ENCODE measurements around the gene PHF2. TPM values are rescaled to one million over a fixed set of nuclear protein-coding genes. Genes with fewer than 3 reads are reported as not detected.

The PHF2 gene
- total RNA-seq, 2 experiments from 2014 or later: 16.0 to 16.5 TPM

DNA sequence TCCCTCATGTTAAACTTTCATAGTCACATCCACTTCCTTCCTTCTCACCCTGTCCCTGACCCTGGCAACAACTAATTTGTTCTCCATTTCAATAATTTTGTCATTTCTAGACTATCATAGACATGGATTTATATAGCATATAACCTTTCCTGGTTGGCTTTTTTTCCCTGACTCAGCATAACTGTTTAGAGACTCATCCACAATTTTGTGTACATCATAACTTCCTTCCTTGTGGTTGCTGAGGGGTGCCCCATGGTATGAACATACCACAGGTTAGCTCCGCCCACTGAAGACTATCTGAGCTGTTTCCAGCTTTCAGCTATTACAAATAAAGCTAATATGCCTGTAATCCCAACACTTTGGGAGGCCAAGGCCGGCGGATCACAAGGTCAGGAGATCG, 137.3 kb downstream of the PHF2 start:
- Mint-ChIP-seq H3K4me1 (no peaks in the 10 kb centered on the region), H3K27me3 (peaks cover 17% of the 10 kb centered on the region), H3K27ac (no peak overlapping the region), H3K4me3 (no peak overlapping the region), H3K9me3 (ENCODE audit: low read depth) (peaks cover 10% of the 10 kb centered on the region), H3K36me3 (ENCODE audit: low read depth) (no peaks in the 10 kb centered on the region)
- ChIA-PET CTCF (no interaction called here), POLR2A (no interaction called here)
- DNase-seq: no peak
- intact Hi-C loops (cut with DNase I, micrococcal nuclease): no loop called here
- ATAC-seq: no peak

DNA sequence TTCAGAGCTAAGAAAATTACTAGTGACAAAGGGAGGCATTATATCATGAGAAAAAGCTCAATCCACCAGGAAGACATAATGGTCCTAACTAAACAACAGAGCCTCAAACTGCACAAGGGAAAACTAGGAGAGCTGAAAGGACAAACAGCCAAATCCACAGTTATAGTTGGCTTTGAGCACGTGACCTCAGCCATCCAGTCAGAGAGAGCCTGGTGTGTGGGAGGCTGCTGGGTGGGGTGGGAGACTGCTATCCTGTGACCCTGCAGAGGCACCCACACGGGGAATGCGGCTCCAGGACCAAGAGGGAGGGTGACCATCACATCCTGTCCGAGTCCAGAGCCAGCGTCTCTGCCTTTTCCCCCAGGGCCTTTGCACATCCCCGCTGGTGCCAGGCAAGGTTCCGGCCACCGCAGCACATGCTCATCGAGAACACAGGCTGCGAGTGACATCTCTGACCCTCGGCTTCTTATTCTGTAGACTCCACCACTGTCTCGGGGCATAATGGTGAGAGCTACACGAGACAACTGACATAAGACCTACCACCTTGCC, 145.1 kb downstream of the PHF2 start:
- Mint-ChIP-seq H3K4me3 (no peak overlapping the region), H3K27me3 (peaks cover 2% of the 10 kb centered on the region), H3K36me3 (ENCODE audit: low read depth) (no peaks in the 10 kb centered on the region), H3K4me1 (no peaks in the 10 kb centered on the region), H3K9me3 (ENCODE audit: low read depth) (peaks cover 8% of the 10 kb centered on the region), H3K27ac (no peak overlapping the region)
- DNase-seq (no peak), ATAC-seq (no peak)
- intact Hi-C loops (cut with DNase I, micrococcal nuclease): no loop called here
- ChIA-PET POLR2A (no interaction called here), CTCF (no interaction called here)

DNA sequence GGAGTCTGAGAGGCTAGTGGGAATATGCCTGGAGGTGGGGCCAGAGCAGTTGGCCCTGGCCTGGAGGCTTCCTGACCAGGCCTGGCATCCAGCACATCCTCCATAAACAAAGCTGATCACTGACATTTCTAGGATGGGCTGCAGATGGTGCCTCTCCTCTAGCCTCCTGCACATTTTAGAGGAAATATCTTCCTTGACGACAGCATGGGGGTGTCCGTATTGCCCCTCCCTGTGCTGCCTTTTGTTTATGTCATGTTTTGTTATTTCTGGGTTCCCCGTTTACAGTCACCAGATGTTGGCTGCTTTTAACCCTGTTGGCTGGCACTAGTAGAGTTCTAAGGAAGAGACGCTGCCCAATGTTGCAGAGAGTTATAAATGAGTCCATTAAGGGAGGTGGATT, 148.5 kb downstream of the PHF2 start:
- POLR2A ChIA-PET: no interaction called here

DNA sequence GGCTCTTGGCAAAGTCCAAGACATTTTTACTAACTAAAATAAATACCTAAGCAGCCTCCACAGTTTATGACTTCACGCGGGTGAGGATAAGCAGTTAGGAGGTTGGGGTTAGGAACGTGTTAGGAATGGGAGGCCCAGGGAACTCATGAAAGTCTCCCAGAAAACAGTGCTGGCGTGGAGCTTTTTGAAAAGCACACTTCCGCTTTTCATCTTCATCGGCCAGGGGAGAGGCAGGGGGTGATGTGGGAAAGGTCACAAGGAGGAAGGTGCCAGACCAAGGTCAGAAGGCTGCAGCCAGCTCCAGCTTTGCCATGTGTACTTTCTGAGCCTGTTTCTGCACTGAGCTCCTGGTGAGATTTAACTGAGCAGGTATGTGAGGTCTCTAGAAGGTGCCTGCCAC, 149.0 kb downstream of the PHF2 start:
- CTCF ChIA-PET: interaction anchor here (0.8 kb wide), 1 partner anchor 36 kb away, joined by 6 read pairs; no protein-coding TSS in a partner anchor
- Mint-ChIP-seq H3K4me3 (no peak overlapping the region), H3K27me3 (peaks cover 7% of the 10 kb centered on the region), H3K36me3 (ENCODE audit: low read depth) (no peaks in the 10 kb centered on the region), H3K27ac (no peak overlapping the region), H3K9me3 (ENCODE audit: low read depth) (peaks cover 6% of the 10 kb centered on the region), H3K4me1 (no peaks in the 10 kb centered on the region)
- POLR2A ChIA-PET: no interaction called here
- DNase-seq: no peak
- ATAC-seq: no peak
- intact Hi-C loops (cut with DNase I, micrococcal nuclease): no loop called here

More for the DNA sequence above, 148.5 kb downstream of the PHF2 start:
- ATAC-seq (no peak), DNase-seq (no peak)
- Mint-ChIP-seq H3K27me3 (peaks cover 6% of the 10 kb centered on the region), H3K4me3 (no peak overlapping the region), H3K27ac (no peak overlapping the region), H3K9me3 (ENCODE audit: low read depth) (peaks cover 6% of the 10 kb centered on the region), H3K36me3 (ENCODE audit: low read depth) (no peaks in the 10 kb centered on the region), H3K4me1 (no peaks in the 10 kb centered on the region)
- CTCF ChIA-PET: interaction anchor here (0.8 kb wide), 1 partner anchor 36 kb away, joined by 6 read pairs; no protein-coding TSS in a partner anchor
- intact Hi-C loops (cut with DNase I, micrococcal nuclease): no loop called here

DNA sequence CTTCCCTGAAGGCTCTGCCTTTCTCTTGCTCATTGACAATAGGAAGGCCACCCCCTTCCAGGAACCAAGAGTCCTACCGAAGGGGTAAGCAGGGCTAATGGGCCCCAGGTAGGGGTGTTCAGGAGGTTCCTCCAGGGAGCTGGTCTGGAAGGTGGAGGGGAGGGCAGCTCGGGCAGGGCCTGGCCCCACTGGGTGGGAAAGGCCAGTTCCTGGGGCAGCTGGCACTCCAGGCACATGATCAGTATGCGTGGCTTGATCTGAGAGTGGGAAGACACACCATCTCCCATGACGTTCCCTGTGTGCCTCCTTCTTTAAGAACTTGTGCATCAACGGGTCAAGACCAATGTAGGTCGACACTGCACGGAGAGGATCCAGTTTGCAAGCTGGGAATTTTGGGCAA, 149.8 kb downstream of the PHF2 start:
- Mint-ChIP-seq H3K27ac (no peak overlapping the region), H3K36me3 (ENCODE audit: low read depth) (no peaks in the 10 kb centered on the region), H3K9me3 (ENCODE audit: low read depth) (peaks cover 6% of the 10 kb centered on the region), H3K27me3 (peaks cover 12% of the 10 kb centered on the region), H3K4me1 (no peaks in the 10 kb centered on the region), H3K4me3 (no peak overlapping the region)
- intact Hi-C loops (cut with DNase I, micrococcal nuclease): no loop called here
- POLR2A ChIA-PET: no interaction called here
- ATAC-seq: no peak
- CTCF ChIA-PET: no interaction called here
- no peak for DNase-seq

Small RNAs within 50 kb of the gene (microRNA-seq; reads per million reads assigned to microRNA genes)
- gene MIR548AU (ENCODE audit: borderline replicate concordance): 1.1 reads per million

Other genes with a start within 250 kb of the PHF2 start
- gene FAM120A, start 124.9 kb upstream of the PHF2 start, total RNA-seq: 100 to 1,000 TPM; 115 to 154 TPM
- gene FAM120AOS, start 123.0 kb upstream of the PHF2 start, total RNA-seq: 10 to 100 TPM; 38.7 to 43.1 TPM